IMR-90 (cell line): ENCODE measurements around the gene XRN2.

Experiments
- CEBPB ChIP-seq: IDR thresholded peaks from 2 replicates; pipeline ENCODE4 v1.6.1; 2012; ENCODE audit warnings: low read depth, low read length, improper control_type of control experiment
- CTCF ChIP-seq: conservative IDR thresholded peaks from 2 replicates; pipeline ENCODE4 v1.5.1; 2012; ENCODE audit warnings: mild to moderate bottlenecking, low read depth, low read length, improper control_type of control experiment
- FOS ChIP-seq: fragments of 150-350 bp; IDR thresholded peaks from 2 replicates; pipeline ENCODE4 v1.6.1; 2016; ENCODE audit warnings: low read depth, low read length
- NFE2L2 ChIP-seq: fragments of 150-350 bp; IDR thresholded peaks from 2 replicates; pipeline ENCODE4 v1.6.1; 2016; ENCODE audit warnings: low read depth, mild to moderate bottlenecking, low read length
- POLR2A ChIP-seq: IDR thresholded peaks from 2 replicates; pipeline ENCODE4 v1.6.1; 2012; ENCODE audit warnings: mild to moderate bottlenecking, low read depth, low read length
- RAD21 ChIP-seq: IDR thresholded peaks from 2 replicates; pipeline ENCODE4 v1.6.1; 2012; ENCODE audit warnings: low read length, improper control_type of control experiment

- TF ChIP-seq CTCF (no peak), CEBPB (no peak), RAD21 (no peak), POLR2A (no peak), NFE2L2 (no peak), FOS (no peak)
Observed at GRCh38 chr20:21421601-21422236, 118.6 kb downstream of the XRN2 start.
